Measurements from ENCODE around the gene ERFL.
A peak's percentile ranks its signal among the peaks of the same experiment; 100 is the strongest.

Gene ERFL

DNA sequence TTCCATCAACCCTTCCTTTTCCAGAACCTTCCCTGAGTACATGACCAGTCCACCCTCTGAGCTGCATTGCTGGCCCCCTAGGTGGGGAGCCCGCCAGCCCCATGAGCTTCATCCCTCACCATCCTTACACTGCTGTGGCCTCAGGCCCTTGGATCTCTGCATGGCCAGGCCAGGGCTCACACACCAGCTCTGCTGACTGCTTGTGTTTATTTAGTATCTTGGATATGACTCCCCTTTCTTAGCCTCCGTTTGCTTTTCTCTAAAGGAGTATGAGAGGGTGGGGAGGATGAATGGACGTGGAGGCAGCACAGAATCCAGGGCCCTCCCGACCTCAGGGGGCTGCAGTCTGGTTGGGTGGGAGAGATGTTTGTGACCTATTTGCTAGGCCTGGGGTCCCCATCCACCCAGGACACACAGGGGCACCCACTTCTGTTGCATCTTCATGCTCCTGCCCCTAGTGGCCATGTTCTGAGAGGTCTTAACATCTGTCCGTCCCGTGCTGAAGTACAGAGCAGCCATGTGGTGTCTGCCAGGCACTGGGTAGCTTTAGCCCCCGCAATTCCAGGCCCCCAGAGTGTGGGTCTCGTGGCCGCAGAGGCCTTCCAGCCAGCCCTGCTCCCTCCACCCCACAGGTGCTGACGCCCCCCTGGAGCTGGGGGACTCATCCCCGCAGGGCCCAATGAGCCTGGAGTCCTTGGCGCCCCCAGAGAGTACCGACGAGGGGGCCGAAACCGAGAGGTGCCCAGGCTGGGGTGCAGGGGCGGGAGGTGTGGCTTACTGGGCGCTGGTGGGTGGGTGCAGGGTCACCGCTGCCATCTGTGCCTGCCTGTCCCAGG, 32.3 kb downstream of the ERFL start:
- DNase-seq = no peak

DNA sequence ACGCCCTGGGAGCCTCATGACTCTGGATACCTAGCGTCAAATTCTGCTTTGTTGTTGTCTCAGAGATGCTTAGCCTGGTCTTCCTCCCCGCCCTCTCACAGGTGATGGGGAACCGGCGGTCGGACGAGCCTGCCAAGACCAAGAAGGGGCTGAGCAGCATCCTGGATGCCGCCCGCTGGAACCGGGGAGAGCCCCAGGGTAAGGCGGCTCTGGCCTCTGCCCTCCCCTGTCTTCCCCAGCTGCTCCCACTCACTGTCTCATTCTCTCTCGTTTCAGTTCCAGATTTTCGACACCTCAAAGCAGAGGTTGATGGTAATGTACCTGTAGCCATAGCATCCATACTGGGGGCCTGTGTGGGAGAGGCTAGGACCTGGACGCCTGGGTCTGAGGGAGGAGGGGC, 33.9 kb downstream of the ERFL start:
- DNase-seq = no peak

DNA sequence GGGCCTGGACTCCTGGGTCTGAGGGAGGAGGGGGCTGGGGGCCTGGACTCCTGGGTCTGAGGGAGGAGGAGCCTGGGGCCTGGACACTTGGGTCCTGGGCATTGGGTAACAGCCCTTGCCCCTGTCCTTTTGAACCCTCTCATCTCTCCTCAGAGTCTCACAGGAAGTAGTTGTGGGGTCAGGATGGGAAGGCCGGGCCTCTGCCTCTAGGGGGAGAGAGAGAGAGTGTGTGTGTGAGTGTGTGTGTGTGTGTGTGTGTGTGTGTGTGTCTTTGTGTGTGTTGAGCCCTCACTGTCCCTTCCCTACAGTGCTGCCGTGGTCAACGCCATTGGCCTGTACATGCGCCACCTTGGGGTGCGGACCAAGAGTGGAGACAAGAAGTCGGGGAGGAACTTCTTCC, 34.4 kb downstream of the ERFL start:
- no peak for DNase-seq

DNA sequence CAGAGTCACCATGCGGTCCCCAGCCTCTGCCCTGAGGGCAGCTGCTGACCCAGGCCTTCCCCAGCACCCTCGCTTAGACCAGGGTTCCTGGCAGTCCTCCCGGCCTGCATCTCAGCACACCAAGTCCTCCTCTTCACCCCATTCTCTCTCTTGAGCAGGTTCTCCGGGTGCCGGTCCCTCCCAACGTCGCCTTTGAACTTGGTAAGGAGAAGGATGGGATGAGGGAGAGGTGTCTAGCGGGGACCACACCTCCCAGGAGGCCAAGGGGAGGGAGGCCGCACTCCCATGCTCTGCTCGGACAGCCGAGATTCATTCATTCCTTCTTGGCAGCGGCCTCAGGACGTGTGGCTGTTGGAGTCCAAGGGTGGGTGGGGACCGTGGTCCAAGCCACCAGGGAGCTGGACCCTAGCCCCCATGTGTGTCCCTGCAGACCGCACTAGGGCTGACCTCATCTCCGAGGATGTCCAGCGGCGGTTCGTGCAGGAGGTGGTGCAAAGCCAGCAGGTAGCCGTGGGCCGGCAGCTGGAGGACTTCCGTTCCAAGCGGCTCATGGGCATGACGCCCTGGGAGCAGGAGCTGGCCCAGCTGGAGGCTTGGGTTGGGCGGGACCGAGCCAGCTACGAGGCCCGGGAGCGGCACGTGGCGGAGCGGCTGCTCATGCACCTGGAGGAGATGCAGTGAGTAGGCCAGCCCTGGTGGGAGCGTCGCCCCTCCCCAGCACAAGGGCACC, 35.9 kb downstream of the ERFL start:
- DNase-seq = no peak

DNA sequence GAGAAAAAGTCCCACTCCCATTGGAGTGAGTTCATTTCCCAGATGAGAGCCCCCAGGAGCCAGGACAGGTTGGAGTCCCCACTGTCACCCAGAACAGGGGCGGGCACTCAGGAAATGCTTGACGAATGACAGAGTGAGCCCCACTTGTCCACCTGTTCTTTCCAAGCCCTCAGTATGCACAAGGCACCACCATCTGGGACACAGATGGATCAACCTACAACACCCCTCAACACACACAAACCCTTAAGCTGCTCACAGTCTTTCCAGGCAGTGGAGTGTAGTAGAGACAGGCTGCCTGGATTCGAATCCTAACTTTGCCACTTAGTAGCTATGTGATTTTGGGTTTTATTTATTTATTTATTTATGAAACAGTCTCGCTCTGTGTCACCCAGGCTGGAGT, 37.3 kb downstream of the ERFL start:
- no peak for DNase-seq

DNA sequence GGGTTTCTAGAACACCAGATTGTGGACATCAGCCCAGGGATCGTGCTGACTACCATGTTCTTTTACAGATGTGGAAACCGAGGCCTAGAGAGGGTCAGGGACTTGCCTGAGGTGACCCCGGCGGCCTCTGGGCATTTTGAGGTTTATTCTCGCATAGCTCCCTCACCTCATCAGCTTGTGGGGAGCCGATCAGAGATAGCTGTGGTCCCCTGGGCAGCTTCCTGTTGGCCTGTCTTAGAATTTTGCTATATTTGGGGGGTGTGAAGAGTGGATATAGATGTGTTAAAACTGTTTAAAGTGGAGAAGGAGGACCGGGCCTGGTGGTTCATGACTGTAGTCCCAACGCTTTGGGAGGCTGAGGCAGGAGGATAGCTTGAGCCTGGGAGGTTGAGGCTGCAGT, 38.4 kb downstream of the ERFL start:
- no peak for DNase-seq

DNA sequence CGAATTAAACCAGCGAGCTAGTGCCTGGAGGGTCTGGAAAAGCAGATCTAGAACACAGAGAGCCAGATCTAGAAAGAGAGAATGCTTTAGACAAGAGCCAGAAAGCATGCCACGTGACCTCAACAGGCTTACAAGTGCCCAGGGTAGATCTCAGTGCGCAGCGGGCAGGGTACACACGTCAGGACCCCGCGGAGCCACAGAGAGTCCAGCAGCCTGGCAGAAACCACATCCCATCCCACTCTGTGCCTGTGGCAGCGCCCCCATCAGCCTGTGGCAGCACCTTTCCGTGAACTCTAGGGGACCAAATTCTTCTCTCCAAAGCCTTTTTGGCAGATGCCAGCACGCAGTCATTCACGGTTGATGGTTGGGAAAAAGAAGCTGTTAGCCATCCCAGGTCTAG, 39.3 kb downstream of the ERFL start:
- DNase-seq = no peak

DNA sequence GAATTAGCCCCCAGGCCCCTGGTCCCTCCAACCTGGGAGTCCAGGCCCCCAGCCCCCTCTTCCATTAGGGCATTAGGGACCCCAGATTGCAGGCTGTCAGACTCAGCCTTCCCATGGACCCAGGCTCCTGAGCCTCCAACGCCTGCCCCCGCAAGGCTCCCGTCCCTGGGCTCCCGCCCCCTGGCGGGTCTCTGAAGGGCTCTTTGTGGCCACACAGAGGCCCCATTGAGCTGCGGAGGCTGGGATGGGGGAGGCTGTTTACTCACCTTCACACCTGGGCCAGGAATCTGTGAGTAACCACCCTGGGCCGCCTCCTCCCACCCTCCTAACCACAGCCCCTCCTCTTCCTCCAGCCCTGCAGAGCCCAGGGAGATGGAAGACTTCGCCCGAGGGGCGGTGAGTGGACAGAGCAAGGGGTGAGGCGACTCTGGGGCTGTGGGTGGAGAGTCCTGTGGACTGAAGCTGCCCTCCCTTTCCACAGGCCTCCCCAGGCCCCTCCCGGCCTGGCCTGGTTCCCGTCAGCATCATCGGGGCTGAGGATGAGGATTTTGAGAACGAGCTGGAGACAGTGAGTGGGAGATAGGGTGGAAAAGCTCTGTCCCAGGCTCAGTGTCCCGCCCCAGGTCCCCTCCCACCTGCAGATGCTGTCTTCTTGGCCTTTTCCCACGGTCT, 40.4 kb downstream of the ERFL start:
- peak; percentile 88 for DNase-seq

DNA sequence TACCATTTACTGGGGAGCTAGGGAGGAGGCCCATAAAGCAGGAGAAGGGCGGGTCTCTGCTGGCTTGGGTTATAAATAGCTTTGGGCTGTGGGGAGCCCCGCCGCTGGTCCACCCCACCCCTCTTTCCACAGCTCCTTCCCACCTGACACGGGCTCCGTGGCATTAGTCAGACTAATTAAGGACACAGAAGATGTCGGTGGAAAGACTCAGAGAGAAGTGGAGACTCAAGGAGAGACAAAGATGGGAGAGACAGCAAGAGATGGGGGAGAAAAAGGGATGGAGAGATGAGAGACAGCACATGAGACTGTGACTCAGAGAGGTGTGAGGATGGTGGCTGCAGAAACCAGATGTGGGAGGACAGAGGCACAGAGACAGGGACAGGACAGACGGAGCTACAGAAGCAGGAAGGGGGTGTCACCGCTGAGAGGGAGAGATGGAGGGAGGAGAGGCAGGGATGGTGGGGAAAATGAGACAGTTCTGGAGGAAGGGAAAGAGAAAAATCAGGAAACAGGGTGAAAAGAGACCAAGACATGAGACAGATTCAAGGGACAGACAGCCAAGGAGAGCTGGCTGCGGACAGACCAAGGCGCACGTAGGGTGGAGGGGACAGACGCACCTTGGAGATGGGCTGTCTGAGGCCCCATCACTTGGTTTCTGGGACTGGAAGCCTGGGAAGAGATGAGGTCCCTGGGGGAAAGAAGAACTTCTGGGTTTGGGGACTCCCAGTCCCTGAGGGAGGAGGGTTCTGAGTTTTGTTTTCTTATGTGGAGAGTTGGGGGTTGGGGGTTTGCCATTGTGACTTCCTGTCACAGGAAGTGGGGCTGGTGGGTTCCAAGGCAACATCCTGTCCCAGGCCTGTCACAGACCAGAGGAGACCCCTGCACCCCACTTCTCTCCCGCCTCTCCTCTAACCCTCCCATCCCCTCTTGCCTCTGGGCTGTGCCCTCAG, 41.2 kb downstream of the ERFL start:
- peak; percentile 56 for DNase-seq

DNA sequence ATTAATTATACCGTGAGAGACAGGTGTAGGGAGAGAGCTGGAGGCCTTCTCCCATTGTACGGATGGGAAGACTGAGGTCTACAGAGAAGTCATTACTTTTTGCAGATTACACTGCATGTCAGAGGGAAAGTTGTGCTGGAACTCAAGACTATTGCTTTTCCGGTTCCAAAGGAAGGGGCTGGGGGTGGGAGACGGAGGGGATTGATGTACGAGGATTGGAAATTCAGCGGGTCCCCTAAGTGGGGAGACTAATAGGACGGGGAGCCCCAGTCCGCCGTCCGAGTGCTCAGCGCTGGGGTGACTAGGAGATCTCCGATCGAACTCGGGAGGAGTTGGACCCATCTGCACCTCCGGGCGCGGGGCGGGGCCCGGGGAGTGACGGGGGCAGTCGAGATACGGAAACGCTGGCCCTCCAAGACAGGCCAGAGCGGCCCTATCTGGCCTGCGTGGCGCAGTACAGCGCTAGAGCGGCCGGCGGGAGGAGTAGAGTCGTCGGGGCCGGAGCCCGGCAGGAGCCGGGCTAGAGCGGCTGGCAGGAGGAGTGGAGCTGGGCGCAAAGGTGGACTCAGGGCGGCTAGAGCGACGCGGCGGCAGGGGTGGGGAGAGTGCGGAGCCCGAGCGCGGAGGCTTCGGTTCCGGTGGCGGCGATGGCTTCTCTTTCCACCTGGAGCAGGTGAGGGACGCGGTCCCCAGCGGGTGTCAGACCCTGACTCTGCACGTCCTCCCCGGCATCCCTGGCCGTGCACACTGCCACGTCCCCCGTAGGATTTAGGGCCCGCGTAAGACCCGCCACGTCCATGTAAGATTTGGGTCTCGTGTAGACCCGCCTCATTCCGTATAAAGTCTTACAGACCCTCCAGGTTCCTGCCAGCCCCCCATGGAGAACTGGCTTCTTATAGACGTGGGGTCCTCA, 44.2 kb downstream of the ERFL start:
- peak; percentile 84 for DNase-seq

DNA sequence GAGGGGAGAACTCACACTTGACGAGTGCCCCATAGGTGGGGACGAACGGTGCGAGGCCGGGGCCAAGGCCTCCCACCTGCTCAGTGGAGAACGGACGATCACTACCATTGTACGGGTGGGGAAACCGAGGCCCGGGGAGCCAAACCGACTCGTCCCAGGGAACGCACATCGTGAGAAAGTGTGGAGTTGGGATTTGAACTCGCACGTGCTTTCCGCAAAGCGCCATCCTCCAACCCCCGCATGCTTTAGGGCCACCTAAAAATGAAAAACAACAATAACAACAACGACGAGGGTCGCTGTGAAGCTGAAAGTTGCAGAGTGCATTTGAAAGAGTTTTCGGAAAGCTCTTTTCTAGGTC, 44.8 kb downstream of the ERFL start:
- no peak for DNase-seq

DNA sequence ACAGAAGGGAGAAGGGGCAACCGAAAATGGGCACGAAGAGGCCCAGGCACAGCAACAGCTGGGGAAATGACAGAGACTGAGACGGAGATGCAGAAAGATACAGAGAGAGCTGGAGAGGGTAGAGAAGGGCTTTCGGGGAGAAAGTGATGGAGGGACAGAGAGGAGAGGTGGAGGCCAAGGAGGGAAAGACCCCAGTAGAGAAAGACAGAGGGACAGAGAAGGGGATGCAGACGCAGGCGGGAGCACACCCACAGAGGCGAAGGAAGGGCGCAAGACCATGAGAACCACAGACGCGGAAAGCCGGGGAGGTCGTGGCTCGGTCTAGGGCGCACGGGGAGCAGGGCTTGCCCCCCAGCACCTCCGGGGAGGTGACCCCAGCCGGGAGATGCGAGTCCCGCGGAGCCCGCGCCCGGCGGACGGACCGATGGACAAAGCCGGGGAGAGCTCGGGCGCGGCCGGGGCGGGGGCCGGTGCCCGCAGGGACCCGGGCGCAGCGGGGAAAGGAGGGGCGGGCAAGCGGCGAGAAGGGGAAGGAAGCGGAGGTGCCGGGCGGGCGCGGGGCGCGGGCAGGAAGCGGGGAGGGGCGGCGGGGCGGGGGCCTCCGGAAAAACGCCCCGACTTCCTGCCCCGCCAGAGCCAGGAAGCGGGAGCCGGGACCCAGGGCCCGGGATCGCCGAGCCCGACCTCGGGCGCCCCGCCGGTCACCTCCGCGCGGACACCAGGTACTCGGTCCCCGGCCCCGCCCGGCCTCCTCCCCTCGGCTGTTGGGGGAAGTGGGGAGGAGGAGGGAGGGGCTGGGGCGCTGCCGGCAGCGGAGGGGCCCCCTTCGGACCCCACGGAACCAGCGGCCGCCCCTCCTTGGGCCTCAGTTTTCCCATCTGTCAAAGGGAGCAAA, 45.4 kb downstream of the ERFL start, which contains the start of gene ARHGEF1:
Gene ARHGEF1 (plus strand): TSS at position 617 of the 895 bp plus-strand sequence. CDS start 4,899 bp downstream, outside the sequence.
- DNase-seq = peak; percentile 60

DNA sequence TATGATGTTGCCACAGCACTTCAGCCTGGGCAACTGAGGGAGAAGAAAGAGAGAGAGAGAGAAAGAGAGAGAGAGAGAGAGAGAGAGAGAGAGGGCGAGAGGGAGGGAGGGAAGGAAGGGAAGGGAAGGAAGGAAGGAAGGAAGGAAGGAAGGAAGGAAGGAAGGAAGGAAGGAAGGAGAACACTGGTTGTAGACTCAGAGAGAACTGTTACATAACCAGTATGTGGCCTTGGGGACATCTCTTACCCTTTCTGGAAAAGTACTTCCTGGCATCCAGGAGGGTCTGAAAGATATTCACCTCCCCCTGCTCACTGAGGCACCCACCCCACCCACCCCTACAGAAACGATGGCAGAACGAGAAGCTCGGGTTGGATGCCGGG, 47.9 kb downstream of the ERFL start:
- DNase-seq = no peak

DNA sequence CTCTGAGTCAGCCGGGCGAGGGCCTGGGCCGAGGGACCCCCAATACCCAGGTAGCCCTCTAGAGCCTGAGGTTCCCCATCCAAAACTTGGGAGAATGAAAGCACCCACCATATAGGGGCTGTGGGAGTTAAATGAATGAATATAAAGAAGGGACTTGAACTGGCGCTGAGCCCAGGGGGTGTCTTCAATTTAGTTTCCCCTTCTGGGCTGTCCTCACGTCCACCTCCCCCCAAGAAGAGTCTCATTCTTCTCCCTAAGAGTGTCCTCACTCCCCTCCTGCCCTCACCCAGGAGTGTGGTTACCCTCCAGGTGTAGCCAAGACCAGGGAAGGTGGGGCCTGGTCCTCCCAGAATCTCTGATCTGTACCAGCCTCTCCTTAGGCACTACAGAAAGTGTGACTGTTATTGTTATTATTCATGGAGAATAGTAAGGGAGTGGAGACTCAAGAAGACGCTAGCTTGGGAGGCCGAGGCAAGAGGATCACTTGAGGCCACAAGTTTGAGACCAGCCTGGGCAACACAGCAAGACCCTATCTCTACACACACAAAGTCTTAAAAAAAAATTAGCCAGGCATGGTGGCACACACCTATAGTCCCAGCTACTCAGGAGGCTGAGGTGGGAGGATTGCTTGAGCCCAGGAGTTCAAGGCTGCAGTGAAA, 48.5 kb downstream of the ERFL start:
- DNase-seq = no peak

DNA sequence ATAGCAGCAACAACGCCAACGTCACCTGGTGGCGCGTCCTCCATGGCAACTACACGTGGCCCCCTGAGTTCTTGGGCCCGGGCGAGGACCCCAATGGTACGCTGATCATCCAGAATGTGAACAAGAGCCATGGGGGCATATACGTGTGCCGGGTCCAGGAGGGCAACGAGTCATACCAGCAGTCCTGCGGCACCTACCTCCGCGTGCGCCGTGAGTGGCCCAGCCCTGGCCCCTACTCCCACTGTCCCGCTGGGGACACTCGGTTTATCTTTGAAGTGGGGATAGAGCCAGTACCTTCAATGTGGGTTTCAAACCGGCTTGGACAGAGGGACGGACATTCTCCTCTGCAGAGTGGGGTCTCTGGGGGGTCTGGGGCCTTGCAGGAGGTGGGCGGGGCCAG, 49.2 kb downstream of the ERFL start:
- DNase-seq = no peak

DNA sequence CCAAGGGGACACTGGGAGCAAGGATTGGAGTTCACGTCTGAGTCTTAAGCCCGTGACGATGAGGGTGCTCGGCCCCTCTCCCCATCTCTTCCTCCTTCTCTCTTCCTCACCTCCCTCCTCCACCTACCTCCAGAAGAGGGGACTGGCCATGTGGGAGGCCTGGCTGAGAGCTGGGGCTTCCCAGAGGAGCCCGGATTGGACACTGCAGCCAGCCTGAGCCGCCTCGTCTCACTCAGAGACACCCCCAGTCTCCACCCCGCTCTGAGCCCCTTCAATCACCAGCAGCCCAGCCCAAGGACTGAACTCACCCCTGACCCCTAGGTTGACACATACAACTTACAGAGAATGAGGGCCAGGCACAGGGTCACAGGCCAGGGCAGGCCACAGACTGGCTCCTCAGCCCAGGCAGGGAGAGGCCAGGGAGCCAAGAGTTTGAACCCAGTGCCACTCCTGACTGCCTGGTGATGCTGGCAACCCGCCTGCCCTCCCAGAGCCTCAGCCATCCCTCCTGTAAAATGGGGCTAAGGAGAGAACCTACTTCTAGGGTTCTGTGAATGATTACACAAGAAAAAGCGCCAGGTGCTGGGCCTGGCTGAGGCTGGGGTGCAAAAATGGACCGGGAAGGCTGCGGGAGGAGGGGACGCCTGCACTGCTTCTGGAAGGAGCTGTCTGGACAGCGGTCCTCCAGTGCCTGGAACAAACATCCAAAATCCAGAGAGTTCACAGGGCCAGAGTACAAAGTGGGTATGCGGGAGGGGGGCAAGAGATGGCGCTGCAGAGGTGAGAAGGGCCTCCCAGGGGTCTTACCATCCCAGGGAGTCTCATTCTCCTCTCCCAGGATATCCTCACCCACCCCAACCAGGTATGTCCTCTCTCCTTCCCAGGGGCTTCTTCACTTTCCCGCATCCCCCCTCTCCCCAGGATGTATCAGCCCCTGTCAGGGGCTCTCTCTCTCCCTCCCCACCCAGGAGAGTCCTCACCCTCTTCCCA, 50.0 kb downstream of the ERFL start:
- no peak for DNase-seq

DNA sequence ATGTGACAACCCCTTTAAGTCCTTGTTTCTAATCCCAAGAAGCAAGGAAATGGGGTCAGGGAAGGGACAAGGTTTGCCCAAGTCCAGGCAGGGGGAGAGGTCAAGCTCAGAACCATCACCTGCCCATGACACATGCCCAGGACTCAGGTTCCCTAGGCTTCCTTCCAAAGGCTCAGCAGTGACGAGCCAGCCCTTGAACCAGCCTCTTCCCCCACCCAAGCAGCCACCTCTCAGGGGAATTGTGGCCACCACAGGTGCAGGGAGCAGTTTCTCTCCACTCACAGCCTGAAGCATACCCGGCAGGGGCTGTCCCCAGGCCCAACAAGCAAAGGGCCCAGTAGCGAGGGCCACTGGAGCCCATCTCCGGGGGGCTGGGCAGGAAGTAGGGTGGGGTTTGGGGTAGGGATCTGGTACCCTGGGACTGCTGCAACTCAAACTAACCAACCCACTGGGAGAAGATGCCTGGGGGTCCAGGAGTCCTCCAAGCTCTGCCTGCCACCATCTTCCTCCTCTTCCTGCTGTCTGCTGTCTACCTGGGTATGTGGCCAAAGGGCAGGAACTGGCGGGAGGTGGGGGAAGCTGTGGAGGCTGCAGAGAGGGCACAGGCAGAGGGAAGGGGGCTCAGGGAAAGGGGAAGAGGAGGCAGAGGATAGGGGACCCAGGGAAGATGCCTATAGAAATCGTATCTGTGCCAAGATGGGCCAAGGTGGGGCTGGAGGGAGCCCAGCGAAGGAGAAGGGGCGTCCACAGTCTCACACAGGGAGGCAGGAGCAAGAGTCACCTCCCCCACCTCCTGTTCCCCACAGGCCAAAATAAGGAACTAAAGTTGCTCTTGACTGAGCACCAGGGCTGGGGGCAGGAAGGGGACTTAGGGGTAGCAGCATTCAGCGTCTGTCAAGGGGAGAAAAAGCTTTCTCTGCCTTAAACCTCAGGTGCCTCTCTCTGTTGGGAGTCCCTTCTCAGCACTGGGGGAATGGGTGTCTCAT, 51.1 kb downstream of the ERFL start, which contains the start of gene CD79A:
Gene CD79A (plus strand): TSS at position 433 of the 986 bp plus-strand sequence. CDS start 26 bp downstream, at position 459.
- DNase-seq = no peak
